Placental epithelial cell (primary cell): Measurements from ENCODE around the gene HIF1A. TPM values are rescaled to one million over a fixed set of nuclear protein-coding genes. Genes with fewer than 3 reads are reported as not detected.

Source experiments
- total RNA-seq: library from RNA; depleted of rRNA; stranded (reverse); fragments of >200 nt; gene quantifications from 2 replicates; pipeline ENCODE4 v1.2.3, GENCODE V29; 2012

HIF1A gene
- 877 and 1,466 TPM in 2 replicates for total RNA-seq

GRCh38 chr14:61694830-61695694, at the start of gene HIF1A:
Gene HIF1A, plus strand, starts transcription at chr14:61695513. Its CDS starts 292 bp downstream, at chr14:61695805.

GRCh38 chr14:61761959-61762786, 66.9 kb downstream of the HIF1A start, which contains the start of gene SNAPC1:
Gene SNAPC1, plus strand, starts transcription at chr14:61762420. Its CDS starts 41 bp downstream, at chr14:61762461.

Other genes starting within 250 kb of the HIF1A start
- 6.3 and 8.8 TPM in 2 replicates for gene SNAPC1, start 66.9 kb downstream of the HIF1A start, total RNA-seq
- 7.5 and 50.6 TPM in 2 replicates for gene SYT16, start 117.2 kb downstream of the HIF1A start, total RNA-seq